Progenitor cell of endocrine pancreas (in vitro differentiated cells): Measurements from ENCODE around the gene KIAA1328. TPM values are rescaled to one million over a fixed set of nuclear protein-coding genes. Genes with fewer than 3 reads are reported as not detected.

Experiments used
- DNase-seq: peaks from one replicate; pipeline ENCODE4 v3.0.0; 2021; ENCODE audit warnings: low spot score; ENCODE audit not compliant: unreplicated experiment
- H3K27ac Mint-ChIP-seq: 2 replicates; pipeline ENCODE4 v1.8.0; 2021; ENCODE audit warnings: mild to moderate bottlenecking, moderate library complexity, mixed read lengths
- H3K27me3 Mint-ChIP-seq: 2 replicates; pipeline ENCODE4 v1.8.0; 2021; ENCODE audit warnings: mixed read lengths
- H3K36me3 Mint-ChIP-seq: 2 replicates; pipeline ENCODE4 v1.8.0; 2022; ENCODE audit warnings: mixed read lengths; ENCODE audit not compliant: insufficient read depth
- H3K4me1 Mint-ChIP-seq: 2 replicates; pipeline ENCODE4 v1.8.0; 2021; ENCODE audit warnings: low read depth, mixed read lengths
- H3K4me3 Mint-ChIP-seq: 2 replicates; pipeline ENCODE4 v1.8.0; 2021; ENCODE audit warnings: low read depth, mild to moderate bottlenecking, moderate library complexity, mixed read lengths
- H3K9me3 Mint-ChIP-seq: 2 replicates; pipeline ENCODE4 v1.8.0; 2021; ENCODE audit warnings: low read depth, mixed read lengths
- CTCF ChIP-seq: fragments of 200-600 bp; sonication (generic); IDR thresholded peaks from one replicate; pipeline ENCODE4 v1.5.0; 2021; ENCODE audit warnings: antibody characterized with exemption, mild to moderate bottlenecking; ENCODE audit not compliant: unreplicated experiment
- total RNA-seq: library from RNA; stranded (reverse); gene quantifications from 2 replicates; pipeline ENCODE4 v1.2.1, GENCODE V29; 2021

The KIAA1328 gene
- total RNA-seq, 1 donor from 2014 or later = 12.4 TPM

DNA sequence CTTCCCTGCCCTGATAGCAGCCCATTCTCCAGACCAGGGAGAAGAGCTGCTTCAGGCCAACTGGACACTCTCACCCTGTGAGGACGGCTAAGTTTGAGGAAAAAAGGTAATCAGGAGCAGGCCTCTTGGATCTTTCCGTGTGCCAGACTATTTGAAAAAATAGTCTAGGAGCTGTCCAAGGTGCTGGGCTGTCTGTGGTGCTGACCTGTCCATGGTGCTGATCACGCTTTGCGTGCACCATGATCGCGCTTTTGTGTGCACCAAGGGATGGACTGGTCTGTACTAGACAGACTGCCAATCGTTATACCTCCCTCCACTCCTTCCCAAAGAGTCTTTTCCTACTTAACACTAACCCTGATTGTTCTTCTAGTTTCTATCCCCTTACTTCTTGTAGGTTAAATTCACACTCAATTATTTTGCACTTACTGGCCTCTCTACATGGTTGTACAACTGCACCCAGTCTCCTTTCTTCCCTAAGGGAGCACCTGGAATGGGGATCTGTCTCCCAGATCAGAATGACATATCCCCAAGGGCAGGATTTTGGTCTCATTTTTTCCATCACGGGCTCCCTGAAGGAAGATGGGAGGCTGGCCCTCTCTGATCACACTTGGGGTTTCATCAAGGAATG lies 441.2 kb downstream of the KIAA1328 start:
- H3K27ac Mint-ChIP-seq = no peak overlapping the region
- no peaks in the 10 kb centered on the region for H3K36me3 Mint-ChIP-seq
- no peaks in the 10 kb centered on the region for H3K9me3 Mint-ChIP-seq
- DNase-seq = peak; percentile 60
- no peak for TF ChIP-seq CTCF
- H3K4me1 Mint-ChIP-seq = no peaks in the 10 kb centered on the region
- H3K4me3 Mint-ChIP-seq = no peak overlapping the region
- peaks cover 11% of the 10 kb centered on the region for H3K27me3 Mint-ChIP-seq

GRCh38 chr18:37270666-37271052 lies 441.7 kb downstream of the KIAA1328 start:
- Mint-ChIP-seq H3K9me3 (no peaks in the 10 kb centered on the region), H3K4me1 (no peaks in the 10 kb centered on the region), H3K27me3 (peaks cover 13% of the 10 kb centered on the region), H3K27ac (no peak overlapping the region), H3K36me3 (no peaks in the 10 kb centered on the region), H3K4me3 (no peak overlapping the region)
- TF ChIP-seq CTCF = no peak
- DNase-seq = no peak

GRCh38 chr18:37272226-37272625 lies 443.3 kb downstream of the KIAA1328 start:
- peaks cover 12% of the 10 kb centered on the region for H3K27me3 Mint-ChIP-seq
- no peaks in the 10 kb centered on the region for H3K36me3 Mint-ChIP-seq
- H3K27ac Mint-ChIP-seq = no peak overlapping the region
- no peaks in the 10 kb centered on the region for H3K4me1 Mint-ChIP-seq
- no peak for DNase-seq
- no peaks in the 10 kb centered on the region for H3K9me3 Mint-ChIP-seq
- no peak overlapping the region for H3K4me3 Mint-ChIP-seq
- no peak for TF ChIP-seq CTCF

DNA sequence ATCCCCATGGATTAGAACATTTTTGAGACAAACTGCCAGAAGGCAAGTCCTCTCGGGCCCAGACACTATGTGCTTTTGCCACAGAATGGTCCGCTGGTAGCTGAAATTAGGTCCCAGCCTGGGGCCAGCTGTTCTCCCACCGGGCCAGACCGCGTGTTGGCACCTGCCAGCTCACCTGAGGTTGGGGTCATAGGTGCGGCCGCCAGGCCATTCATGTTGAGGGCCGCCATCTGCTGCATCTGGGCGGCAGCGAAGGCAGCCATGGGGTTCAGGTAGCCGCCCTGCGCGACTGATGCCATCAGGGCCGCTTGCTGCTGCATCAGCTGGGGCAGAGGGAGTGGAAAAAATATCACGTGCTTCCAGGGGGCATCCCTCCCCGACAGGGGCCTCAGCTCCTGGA lies 443.9 kb downstream of the KIAA1328 start:
- DNase-seq = no peak
- Mint-ChIP-seq H3K4me1 (no peaks in the 10 kb centered on the region), H3K27ac (no peak overlapping the region), H3K4me3 (no peak overlapping the region), H3K9me3 (no peaks in the 10 kb centered on the region), H3K36me3 (no peaks in the 10 kb centered on the region), H3K27me3 (peaks cover 12% of the 10 kb centered on the region)
- TF ChIP-seq CTCF = no peak

- Mint-ChIP-seq H3K4me1 (no peaks in the 10 kb centered on the region), H3K27ac (no peak overlapping the region), H3K27me3 (peaks cover 8% of the 10 kb centered on the region), H3K36me3 (no peaks in the 10 kb centered on the region), H3K4me3 (no peak overlapping the region), H3K9me3 (no peaks in the 10 kb centered on the region)
- no peak for DNase-seq
- no peak for TF ChIP-seq CTCF
These were observed 445.6 kb downstream of the KIAA1328 start for GRCh38 chr18:37274309-37275236.
